ENCODE data around the gene ACTL9. TPM values are rescaled to one million over a fixed set of nuclear protein-coding genes. Genes with fewer than 3 reads are reported as not detected.
"Not testable (repeated sequence)": the region's sequence is repeated elsewhere in the genome, so short reads cannot be mapped to it uniquely, and the experiment has no call there.

The ACTL9 gene
- total RNA-seq, 1 donor from 2014 or later, result not detected

GRCh38 chr19:8722032-8722431 is 23.4 kb upstream of the ACTL9 start:
- Histone ChIP-seq H3K27ac (no peak overlapping the region), H3K36me3 (no peaks in the 10 kb centered on the region), H3K27me3 (no peaks in the 10 kb centered on the region), H3K9me3 (no peaks in the 10 kb centered on the region), H3K4me1 (no peaks in the 10 kb centered on the region), H3K4me3 (no peak overlapping the region)
- no peak for DNase-seq (ENCODE audit: low spot score in 2 of 2)
- TF ChIP-seq CTCF (IDR thresholded peaks at IDR 0.05), result no peak
- intact Hi-C loops (cut with DNase I), result no loop called here

- intact Hi-C loops (cut with DNase I), result no loop called here
- H3K4me3 ChIP-seq, result no peak within 1 kb of the TSS
- no peak for DNase-seq (ENCODE audit: low spot score in 2 of 2)
Observed at GRCh38 chr19:8721334-8721733, 22.7 kb upstream of the ACTL9 start, which contains the start of gene OR2Z1. Gene OR2Z1, plus strand, starts transcription at chr19:8721634. Its CDS starts 9,395 bp downstream, at chr19:8731029.

GRCh38 chr19:8710337-8710736 is 11.7 kb upstream of the ACTL9 start:
- not testable (repeated sequence) for H3K4me3 ChIP-seq; DNase-seq (ENCODE audit: low spot score in 2 of 2); H3K27me3 ChIP-seq; H3K27ac ChIP-seq; H3K4me1 ChIP-seq; H3K36me3 ChIP-seq; H3K9me3 ChIP-seq
- intact Hi-C loops (cut with DNase I), result loop anchor here (1.0 kb wide), 1 partner anchor 10 kb away; no protein-coding TSS in a partner anchor

More at GRCh38 chr19:8721334-8721733, 22.7 kb upstream of the ACTL9 start, which contains the start of gene OR2Z1:
- TF ChIP-seq CTCF (IDR thresholded peaks at IDR 0.05), result no peak
- Histone ChIP-seq H3K27ac (no peak within 1 kb of the TSS), H3K4me1 (no peaks in the 10 kb centered on the region), H3K36me3 (no peaks in the 10 kb centered on the region), H3K9me3 (no peaks in the 10 kb centered on the region), H3K27me3 (no peaks in the 10 kb centered on the region)

- no peak for DNase-seq (ENCODE audit: low spot score in 2 of 2)
- H3K4me1 ChIP-seq, result no peaks in the 10 kb centered on the region
- no peak overlapping the region for H3K27ac ChIP-seq
- H3K4me3 ChIP-seq, result no peak overlapping the region
- intact Hi-C loops (cut with DNase I), result no loop called here
- no peaks in the 10 kb centered on the region for H3K36me3 ChIP-seq
- no peaks in the 10 kb centered on the region for H3K9me3 ChIP-seq
- no peaks in the 10 kb centered on the region for H3K27me3 ChIP-seq
- no peak for TF ChIP-seq CTCF (IDR thresholded peaks at IDR 0.05)
Observed at GRCh38 chr19:8705742-8706141, 7.1 kb upstream of the ACTL9 start.

- DNase-seq (ENCODE audit: low spot score in 2 of 2); H3K9me3 ChIP-seq; H3K27me3 ChIP-seq; H3K27ac ChIP-seq; intact Hi-C loops (cut with DNase I); H3K36me3 ChIP-seq; H3K4me1 ChIP-seq; H3K4me3 ChIP-seq: not testable (repeated sequence)
Observed at GRCh38 chr19:8705304-8705703, 6.7 kb upstream of the ACTL9 start.

GRCh38 chr19:8703223-8703622 is 4.6 kb upstream of the ACTL9 start:
- Histone ChIP-seq H3K9me3 (no peaks in the 10 kb centered on the region), H3K27ac (no peak overlapping the region), H3K36me3 (no peaks in the 10 kb centered on the region), H3K4me3 (no peak overlapping the region), H3K4me1 (no peaks in the 10 kb centered on the region), H3K27me3 (no peaks in the 10 kb centered on the region)
- no peak for DNase-seq (ENCODE audit: low spot score in 2 of 2)
- TF ChIP-seq CTCF (IDR thresholded peaks at IDR 0.05), result no peak
- intact Hi-C loops (cut with DNase I), result no loop called here

GRCh38 chr19:8702350-8702749 is 3.8 kb upstream of the ACTL9 start:
- Histone ChIP-seq H3K9me3 (no peaks in the 10 kb centered on the region), H3K36me3 (no peaks in the 10 kb centered on the region), H3K27me3 (no peaks in the 10 kb centered on the region), H3K4me3 (no peak overlapping the region), H3K4me1 (no peaks in the 10 kb centered on the region), H3K27ac (no peak overlapping the region)
- DNase-seq (ENCODE audit: low spot score in 2 of 2), result no peak
- intact Hi-C loops (cut with DNase I), result no loop called here
- TF ChIP-seq CTCF (IDR thresholded peaks at IDR 0.05), result no peak

Data from ascending aorta (tissue), 2 donors.